NK-92 (cell line): Measurements from ENCODE around the gene LMAN2L.

Experiments
- DNase-seq: peaks from one replicate; lab custom pipeline; 2025; ENCODE audit not compliant: unreplicated experiment; lab: John Stamatoyannopoulos, UW

LMAN2L gene

DNA sequence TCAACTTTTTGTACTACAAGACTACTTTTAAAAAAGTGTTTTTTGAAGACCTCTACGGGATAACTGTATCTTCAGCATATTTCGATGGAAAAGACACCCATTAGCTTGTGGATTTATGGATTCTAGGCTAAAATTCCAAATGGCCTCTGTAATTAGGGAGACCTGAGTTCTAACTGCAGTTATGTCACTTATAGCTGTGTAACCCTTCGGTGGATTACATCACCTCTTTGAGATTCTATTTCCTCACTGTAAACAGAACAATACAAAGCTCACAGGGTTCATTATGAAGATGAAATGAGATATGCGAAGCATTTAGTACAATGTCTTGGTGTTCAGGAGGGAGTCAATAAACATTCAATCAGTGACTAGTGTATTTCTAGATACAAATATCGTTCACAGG lies 24.2 kb downstream of the LMAN2L start:
- no peak for DNase-seq

DNA sequence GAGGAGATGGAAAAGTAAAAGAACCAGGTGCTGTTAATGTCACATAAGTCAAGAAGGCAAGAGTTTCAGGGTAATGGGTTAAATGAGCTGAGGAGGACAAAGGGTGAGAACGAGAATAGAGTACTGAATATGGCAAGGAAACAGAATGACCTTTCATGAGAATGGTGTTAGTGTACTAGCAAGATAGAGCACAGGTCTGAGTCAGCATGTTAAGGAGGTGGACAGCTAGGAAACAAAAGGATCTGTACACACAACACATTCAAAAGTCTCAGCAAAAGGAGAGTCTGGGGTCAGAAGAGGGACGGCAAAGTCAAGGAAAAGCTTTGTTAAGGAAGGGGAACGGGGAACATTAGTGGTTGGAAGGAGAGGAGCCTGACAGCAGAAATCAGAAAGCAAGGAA lies 28.9 kb downstream of the LMAN2L start:
- no peak for DNase-seq

DNA sequence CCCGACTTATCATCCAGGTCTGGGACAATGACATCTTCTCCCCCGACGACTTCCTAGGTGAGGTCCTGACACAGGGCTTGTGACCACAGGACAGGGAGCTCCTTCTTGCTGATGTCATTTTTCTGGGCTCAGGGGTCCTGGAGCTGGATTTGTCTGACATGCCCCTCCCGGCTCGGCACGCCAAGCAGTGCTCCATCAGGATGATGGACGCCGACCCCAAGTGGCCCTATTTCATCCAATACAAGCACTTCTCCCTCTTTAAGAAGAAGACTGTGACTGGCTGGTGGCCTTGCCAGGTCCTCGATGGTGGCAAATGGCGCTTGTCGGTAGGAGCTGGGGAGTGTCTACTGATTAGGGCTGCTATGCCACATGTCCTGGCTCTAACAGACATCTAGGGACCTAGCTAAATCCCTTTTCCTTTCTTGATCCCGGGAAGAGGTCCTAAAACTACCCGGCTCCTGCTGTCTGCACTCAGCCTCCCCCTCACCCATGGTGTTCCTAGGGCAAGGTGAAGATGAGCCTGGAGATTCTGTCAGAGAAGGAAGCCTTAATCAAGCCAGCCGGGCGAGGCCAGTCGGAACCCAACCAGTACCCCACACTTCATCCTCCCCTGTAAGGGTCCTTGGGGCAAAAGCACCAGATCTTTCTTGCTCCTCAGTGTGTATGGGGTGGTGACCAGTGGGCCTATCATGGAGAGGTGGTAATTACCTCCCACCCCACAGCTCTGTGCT lies 36.7 kb downstream of the LMAN2L start:
- no peak for DNase-seq

DNA sequence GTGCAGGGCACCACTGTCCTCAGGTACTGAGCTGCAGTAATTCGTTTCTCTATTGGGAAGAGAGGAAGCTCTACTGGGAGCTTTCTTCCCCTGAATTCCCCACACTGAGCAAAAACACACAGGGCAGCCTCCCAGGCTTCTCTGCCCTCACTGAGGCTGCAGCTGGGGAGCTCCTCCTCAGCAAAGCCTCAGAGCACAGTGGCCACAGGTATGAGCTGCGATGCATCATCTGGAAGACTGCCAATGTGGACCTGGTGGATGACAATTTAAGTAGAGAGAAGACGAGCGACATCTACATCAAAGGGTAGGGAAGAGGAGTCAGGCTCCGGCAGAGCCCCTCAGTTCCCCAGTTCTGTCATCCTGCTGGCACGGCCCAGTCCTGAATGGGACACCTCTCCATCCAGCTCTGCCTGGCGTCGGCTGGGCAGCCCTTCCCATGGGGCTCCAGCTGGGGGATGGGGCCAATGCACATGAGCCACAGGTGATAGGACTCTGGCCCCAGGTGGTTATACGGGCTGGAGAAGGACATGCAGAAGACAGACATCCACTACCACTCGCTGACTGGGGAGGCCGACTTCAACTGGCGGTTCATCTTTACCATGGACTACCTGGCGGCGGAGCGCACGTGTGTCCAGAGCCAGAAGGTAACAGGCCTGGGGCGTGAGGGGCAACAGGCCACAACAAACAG lies 37.6 kb downstream of the LMAN2L start:
- DNase-seq = no peak

DNA sequence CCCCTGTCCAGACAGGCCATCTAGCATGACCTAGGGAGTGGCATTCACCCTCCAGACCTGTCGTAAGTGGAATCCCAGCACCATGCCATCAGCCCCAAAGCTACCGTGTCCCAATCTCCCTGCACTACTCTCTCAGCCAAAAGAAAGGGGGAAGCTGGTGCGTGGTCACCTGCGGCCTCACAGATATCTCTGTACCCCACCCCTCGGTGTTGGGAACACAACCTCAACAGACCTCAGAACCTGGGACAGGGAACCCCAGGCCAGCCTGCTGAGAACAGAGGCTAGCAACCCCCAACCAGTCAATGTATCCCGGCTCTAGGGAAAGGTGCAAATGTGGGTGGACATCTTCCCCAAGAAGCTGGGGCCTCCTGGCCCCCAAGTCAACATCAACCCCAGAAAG lies 38.2 kb downstream of the LMAN2L start:
- DNase-seq = no peak

DNA sequence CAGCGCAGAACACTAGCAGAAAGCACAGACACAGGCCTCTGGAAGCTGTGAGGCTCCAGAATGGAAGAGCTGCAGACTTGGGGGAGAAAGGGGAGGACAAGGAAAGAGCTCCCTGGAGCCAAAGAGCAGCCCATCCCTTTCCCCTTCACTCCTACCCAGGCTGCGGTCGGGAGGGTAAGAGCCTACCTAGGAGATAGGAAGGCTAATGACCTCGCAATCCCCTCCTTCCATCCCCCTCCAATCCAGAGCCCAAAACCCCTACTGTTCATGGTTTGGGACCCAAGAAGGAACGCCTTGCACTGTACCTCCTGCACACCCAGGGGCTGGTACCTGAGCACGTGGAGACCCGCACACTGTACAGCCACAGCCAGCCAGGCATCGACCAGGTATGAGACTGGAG lies 39.8 kb downstream of the LMAN2L start:
- DNase-seq = no peak

DNA sequence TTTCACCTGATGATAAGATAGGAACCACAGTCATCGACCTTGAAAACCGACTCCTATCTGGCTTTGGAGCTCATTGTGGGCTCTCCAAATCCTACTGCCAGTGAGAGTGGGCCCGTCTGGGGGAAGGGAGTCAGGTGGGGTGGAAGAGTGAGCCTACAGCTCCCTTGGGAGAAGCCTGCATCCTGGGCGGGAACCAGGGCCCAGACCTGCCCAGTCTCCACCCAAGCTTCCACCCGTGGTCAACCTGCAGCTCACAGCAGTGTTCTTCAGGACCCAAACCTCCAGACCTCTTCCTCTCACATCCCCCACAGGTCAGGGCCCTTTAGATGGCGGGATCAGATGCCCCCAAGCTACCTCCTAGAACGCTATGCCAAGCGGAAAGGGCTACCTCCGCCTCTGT lies 40.2 kb downstream of the LMAN2L start:
- DNase-seq = no peak

DNA sequence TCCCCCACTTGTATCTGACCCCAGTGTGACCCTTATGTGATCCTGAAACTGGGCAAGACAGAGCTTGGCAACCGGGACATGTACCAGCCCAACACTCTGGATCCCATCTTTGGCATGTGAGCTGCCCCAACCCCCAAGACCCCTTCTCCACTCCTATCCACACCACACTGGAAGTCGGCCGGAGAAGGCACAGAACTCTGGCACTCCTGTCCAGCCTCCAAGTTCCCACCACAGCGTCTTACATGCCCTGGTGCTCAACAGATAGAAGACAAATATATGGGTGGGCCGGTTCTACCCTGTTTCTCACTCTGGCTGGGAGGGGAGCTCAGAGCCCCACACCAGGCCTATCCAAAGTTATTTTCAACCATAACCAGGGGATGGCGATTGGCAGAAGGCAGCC lies 40.8 kb downstream of the LMAN2L start:
- DNase-seq = no peak

DNA sequence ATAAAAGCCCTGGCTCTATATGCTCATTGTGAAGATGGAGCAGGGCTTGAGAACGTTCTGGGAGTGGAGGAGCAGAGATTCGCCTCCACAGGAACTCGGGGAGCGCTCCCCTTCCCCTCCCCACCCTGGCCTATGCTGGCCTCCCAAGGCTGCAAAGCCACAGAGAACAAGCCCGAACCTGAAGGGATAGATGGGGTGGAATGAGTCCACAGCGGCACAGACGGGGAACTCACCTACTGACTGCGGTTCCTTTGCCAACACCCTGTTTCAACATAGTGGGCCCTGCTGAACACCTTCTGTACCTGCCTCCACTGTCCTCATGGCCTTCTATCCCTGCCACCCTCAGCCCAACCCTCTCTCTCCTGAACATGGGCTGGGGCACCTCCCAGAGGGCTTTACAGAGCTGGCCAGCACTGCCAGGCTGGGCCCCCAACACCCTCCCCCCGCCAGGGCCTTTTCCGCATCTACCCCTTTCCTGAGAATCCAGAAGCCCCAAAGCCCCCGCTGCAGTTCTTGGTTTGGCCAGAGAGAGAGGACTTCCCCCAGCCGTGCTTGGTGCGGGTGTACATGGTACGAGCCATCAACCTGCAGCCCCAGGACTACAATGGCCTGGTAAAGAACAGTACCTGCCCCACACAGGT lies 41.5 kb downstream of the LMAN2L start:
- no peak for DNase-seq

DNA sequence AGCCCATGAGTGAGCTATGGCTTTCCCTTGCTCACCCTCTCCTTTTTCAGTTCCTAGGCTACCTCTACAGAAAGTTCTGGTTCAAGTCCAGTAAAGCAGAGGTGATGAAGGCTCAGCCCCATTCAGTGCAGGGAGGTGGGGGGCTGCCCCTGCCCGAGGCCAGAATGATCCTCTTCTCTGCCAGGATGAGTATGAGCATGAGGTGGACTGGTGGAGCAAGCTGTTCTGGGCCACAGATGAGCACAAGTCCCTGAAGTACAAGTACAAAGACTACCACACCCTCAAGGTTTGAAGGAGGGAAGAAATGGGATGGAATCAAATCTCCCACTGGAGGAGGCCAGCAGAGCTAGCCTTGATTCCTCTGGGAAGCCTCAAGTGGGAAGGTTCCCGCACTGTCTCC lies 42.4 kb downstream of the LMAN2L start:
- DNase-seq = no peak

DNA sequence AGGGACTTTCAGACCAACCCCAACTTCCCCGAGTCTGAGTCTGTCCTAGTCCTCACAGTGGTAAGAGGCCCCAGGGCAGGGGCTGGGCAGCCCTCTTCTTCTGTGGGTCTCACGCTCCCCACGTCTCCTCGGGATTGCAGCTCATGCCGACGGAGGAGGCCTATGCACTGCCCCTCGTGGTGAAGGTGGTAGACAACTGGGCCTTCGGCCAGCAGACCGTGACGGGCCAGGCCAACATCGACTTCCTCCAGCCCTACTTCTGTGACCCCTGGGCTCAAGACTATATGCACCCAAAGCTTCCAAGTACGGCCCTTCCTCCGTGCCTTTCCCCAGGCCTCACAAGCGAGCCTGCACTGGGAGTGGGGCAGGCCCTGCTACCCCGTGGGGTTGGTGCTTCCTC lies 44.3 kb downstream of the LMAN2L start:
- no peak for DNase-seq

DNA sequence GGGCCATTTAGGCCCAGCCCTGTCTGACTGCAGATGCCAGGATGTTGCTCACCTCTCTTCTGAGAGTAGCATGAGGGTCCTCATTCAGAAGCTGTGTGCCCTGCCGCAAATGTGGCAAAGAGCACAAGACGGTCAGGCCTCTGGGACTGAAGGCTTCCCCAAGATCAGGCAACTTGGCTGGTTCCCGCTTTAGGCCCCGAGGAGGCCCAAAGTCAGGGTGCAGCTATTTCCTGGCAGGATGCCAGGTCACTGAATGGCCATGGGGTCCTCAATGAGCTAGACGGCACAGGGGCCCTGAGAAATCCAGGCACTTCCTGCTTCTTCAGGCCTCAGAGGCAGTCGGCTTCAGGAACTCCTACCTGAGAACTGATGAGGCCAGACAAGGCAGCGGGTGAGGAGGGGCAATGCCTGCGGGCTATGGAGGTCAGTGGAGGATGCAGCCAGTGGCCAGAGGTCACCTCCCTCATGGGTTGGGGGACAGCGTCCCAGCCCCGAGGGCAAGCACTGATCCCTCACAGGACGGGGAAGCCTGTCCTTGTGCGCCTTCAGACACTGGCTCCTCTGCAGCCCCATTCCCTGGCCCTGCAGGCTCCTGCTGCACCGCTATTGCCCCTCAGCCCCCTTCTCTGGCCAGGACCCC lies 44.9 kb downstream of the LMAN2L start:
- DNase-seq = no peak

DNA sequence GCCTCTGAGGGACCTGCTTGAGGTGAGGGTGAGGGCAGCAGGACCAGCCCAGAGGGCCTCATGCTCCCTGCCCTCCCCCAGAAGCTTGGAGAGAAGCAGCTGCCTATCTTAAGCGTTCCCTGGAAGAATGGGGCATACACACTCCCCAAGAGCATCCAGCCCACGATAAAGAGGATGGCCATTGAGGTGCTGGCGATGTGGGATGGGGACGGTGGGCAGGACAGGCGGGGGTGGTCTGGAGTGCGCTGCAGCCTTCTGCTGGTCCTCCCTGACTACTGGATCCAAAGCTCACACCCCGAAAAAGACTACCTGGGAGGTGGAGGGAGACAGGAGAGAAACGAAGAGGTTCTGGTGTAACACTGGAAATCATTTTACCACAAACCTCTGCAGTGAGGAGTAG lies 45.6 kb downstream of the LMAN2L start:
- DNase-seq = no peak

DNA sequence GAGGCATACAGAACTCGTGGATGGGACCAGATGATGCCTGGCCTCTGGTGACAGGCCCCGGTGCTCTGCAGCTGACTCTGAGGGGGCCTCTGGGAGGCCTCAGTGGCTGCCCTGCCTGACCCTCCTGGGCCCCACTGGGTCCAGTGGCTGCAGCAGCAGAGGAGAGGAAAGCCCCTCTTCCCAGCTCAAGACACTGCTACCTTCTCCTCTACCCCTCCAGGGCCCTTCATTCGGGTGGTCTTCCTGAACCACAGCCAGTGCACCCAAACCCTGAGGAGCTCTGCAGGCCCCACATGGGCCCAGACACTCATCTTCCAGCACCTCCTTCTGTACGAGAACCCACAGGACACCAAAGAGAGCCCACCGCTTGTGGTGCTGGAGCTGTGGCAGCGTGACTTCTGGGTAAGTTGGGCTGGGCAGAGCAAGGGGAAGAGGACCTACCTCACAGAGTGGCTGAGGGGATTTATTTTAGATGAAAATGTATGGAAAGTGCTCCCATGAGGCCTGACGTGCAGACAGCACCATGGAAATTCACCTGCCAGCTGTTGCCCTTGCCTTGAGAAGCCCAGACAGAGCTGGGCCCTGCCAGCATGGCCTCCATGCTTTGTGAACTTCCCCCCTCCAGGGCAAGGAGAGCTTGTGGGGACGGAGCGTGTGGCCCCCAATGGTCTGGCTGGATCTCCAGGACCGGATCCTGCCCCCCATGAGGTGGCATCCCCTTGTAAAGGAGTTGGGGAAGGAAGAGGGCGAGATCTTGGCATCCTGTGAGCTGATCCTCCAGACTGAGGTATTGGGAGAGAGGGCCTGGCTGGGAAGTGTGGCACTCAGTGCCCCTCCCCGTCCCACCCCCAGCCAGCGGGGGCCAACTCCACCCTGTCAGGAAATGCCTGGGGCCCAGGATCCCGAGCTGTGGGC lies 46.3 kb downstream of the LMAN2L start:
- DNase-seq = no peak

DNA sequence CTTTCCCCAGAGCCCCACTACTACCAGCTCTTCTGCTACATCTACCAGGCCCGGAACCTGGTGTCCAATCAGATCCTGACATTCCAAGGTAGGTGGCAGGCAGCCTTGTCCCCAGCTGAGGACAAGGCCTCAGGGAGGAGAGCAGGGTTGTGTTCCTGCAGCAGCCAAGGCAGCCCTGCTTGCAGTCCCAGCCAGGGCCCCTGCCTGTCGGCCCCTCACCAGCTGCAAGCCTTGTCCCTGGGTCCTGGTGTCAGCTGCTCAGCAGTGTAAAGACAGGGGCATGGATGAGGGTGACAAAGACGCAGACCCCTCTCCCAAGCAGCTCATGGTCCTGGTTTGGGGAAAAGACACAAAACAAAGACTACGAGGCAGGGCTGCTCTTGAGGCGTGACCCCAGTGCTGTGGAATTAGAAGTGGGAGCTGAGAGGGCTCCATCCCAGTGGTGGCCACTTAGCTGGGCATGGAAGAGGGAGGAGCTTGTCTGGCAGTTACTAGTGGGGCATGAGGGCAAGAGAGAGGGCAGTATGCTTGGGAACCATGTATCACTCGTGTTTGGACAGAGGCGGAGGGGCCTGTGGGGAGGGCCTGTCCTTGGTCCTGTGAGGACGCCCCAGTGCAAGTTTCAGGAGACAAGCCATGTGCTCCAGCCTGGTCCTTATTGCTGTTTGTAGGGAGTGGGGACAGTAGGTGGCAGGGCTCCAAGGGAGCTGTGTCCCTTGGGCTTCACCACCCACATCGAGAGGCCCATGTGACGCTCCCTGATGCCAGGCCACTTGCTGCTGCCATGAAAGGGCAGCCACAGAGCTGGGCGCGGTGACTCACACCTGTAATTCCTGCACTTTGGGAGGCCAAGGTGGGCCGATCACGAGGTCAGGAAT lies 47.5 kb downstream of the LMAN2L start:
- DNase-seq = no peak

DNA sequence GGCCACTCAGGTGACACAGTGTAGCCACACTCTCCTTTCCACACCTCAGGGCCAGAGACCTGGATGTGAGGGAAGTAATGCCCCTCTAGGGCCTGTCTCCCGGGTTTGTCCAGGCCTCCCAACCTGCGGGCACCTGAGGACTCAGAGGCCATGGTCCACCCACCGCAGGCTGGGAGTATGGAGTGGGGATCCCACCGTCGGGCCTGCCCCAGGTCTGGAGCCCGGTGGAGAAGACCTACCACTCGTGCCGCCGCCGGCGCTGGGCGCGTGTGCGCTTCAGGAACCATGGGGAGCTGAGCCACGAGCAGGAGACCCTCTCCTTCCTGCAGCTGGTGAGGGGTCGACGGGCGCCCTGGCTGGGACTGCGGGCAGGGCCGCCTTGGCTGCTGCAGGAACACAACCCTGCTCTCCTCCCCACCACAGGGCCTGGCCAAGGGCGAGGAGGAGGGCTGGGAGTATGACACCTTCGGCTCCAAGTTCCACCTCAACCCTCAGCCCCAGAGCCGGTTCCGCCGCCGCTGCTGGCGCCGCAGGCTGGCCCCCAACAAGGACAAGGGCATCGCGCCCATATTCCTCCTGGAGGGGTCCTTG lies 48.7 kb downstream of the LMAN2L start:
- no peak for DNase-seq

DNA sequence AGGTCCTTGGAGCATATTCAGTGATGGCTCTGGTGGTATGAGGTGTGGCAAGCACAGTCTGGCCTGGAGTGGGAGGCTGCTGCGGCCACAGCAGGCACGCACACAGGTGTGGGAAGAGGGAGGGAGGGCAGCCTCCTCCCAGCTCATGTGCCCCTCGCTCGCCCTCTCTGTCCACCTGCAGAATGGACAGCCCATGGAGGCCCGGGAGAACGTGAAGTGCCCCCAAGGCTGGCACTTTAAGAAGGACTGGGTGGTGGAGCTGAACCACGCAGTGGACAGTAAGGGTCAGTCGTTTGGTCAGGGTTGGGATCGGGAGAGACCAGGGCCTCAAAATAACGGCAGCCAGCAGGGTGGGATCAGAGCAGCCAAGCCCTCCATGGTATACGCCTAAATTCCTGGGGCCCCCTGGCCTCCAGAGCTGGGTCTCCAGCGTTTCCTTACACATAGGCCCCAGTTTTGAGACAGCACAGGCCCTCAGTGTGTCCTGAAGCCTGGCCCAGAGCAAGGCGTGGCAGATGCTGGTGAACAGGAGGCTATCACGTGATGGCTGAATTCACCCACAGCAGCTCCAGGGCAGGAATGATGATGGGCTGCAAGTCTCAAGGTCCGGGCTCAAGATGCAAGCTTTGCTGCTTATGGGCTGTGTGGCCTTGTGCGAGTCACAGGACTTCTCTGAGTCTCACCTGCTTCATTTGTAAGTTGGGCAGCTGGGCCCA lies 49.4 kb downstream of the LMAN2L start:
- no peak for DNase-seq

DNA sequence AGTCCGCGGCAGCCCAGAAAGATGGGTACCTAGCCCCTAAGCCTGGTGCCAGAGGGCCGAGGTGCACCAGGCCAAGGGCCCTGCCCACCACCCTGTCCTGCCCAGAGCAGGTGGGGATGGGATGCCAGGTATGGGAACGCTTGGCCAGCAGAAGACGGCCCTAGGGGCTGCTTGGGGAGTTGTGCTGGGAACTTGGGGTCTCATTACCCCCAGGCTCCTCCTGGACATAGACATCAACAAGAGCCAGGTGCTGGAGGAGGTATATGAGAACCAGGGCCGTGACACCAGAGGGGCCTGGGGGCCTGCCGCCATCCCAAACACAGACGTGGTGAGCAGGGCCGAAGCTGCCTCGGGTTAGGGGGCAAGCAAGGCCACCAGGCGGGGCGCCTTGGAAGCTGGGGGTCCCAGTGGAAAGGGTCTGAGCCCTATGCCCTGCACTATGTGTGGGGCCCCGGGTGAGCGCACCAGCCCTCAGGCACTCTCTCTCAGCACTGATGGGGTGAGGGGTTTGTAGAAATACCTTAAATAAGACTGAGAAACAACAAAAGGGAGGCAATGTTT lies 50.4 kb downstream of the LMAN2L start:
- no peak for DNase-seq
